Heart left ventricle (tissue), 13 donors: ENCODE measurements around the gene RUFY1.
"Not testable (repeated sequence)": the region's sequence is repeated elsewhere in the genome, so short reads cannot be mapped to it uniquely, and the experiment has no call there.

Experiments used
- CTCF ChIP-seq, 12 donors: fragments of 200-600 bp; sonication (generic) in 4 of 12; IDR thresholded peaks; one replicate each; pipeline versions ENCODE4 v1.5.0 to v1.8.0; 2018 to 2022; ENCODE audit warnings: antibody characterized with exemption in 12 of 12, mild to moderate bottlenecking in 5 of 12
- POLR2A ChIP-seq, 2 donors: fragments of 450-650 bp; IDR thresholded peaks; one replicate each; pipeline ENCODE4 v1.6.1; 2017; ENCODE audit warnings: antibody characterized with exemption in 2 of 2, mild to moderate bottlenecking in 2 of 2, moderate library complexity in 2 of 2
- donor health status: ischemic (EF 13 %, LVEDD 7.1; RV severe dilation, severe dysfunction).
- donor health status: DM: no; HTN: yes; CAD: no.
- donor health status: DM: no; HTN: no; CAD: no.
- donor health status: ischemic (EF 25% LVEDD 6.9; RV normal size, moderate dysfunction).
- donor health status: ischemic (EF 25% LVEDD 5.7; RV mildly dilated, moderate dysfunction).
- donor health status: ischemic (EF 35%, LVEDD 5.7; RV mildly dilated, moderate dysfunction).
- donor health status: nonischemic (EF 11% LVEDD 7.7; RV severe dilation, severe dysfunction).
- donor health status: DM: yes; HTN: yes; CAD: no.
- donor health status: PGD.
- donor health status: ischemic (EF 29% LVEDD 5.4; RV normal size, mild dysfunction).
- donor health status: nonischemic (EF 23%, LVEDD 6.1; RV moderate dilation, normal function).

DNA sequence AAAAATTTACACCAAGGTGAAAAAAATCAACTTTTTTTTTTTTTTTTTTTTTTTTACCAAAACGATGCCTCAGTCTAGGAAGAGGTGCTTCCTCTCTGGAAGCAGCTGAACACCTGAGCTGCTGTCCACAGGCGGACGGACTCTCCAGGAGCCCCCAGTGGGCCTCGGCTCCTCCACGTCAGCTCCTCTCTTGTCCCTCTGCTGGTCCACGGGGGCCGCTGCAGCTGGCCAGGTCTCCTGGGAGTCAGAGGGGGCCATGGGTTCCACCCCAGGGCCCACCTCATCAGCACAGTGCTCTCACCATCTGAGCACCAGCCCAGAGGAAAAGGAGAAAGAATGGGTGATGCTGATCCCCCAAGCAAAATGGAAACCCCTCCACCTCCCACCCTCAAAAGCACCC lies 32.6 kb upstream of the RUFY1 start:
- not testable (repeated sequence) for TF ChIP-seq CTCF, POLR2A (IDR thresholded peaks at IDR 0.05)
